Activated CD8-positive, alpha-beta T cell treated with anti-CD3 and anti-CD28 coated beads for 36 hours (primary cell): ENCODE results near the gene TCF4. TPM values are rescaled to one million over a fixed set of nuclear protein-coding genes. Genes with fewer than 3 reads are reported as not detected.

ENCODE experiments used
- ATAC-seq: fragments of 200-7000 bp; cut with Tn5 transposase; one replicate; pipeline ENCODE4 v1.10.0; 2021; ENCODE audit warnings: mild to moderate bottlenecking, moderate library complexity
- CTCF ChIA-PET: fragments of 350-600 bp; sonication (Branson Sonifier 250); formaldehyde crosslinking; loops from one replicate; lab custom pipeline; 2021; ENCODE audit warnings: antibody characterized with exemption; lab: Charles Lee
- POLR2A ChIA-PET: fragments of 350-600 bp; sonication (Branson Sonifier 250); formaldehyde crosslinking; loops from one replicate; lab custom pipeline; 2021; ENCODE audit warnings: antibody characterized with exemption; lab: Charles Lee
- DNase-seq: peaks from one replicate; pipeline ENCODE4 v3.0.0-alpha.2; 2020
- H3K27ac Mint-ChIP-seq: one replicate; pipeline ENCODE4 v1.8.0; 2021; ENCODE audit warnings: mild to moderate bottlenecking, mixed read lengths
- H3K27me3 Mint-ChIP-seq: one replicate; pipeline ENCODE4 v1.8.0; 2021; ENCODE audit warnings: mixed read lengths
- H3K36me3 Mint-ChIP-seq: one replicate; pipeline ENCODE4 v1.8.0; 2021; ENCODE audit warnings: low read depth, mixed read lengths
- H3K4me1 Mint-ChIP-seq: one replicate; pipeline ENCODE4 v1.8.0; 2021; ENCODE audit warnings: low read depth, mixed read lengths
- H3K4me3 Mint-ChIP-seq: one replicate; pipeline ENCODE4 v1.8.0; 2021; ENCODE audit warnings: mild to moderate bottlenecking, moderate library complexity, mixed read lengths
- H3K9me3 Mint-ChIP-seq: one replicate; pipeline ENCODE4 v1.8.0; 2021; ENCODE audit warnings: mixed read lengths
- intact Hi-C: fragments of 100-400 bp; cut with micrococcal nuclease; formaldehyde crosslinking; loops from one replicate; pipeline ENCODE4 v1.10.0; 2022
- total RNA-seq, 2 experiments: library from RNA; stranded (reverse); gene quantifications; one replicate each; pipeline ENCODE4 v1.2.3, GENCODE V29; 2021
- TF ChIP-seq, protein P1 (sequence below): fragments of 200-600 bp; IDR thresholded peaks from one replicate; pipeline ENCODE4 v1.8.0; 2022; ENCODE audit warnings: antibody characterized with exemption, mild to moderate bottlenecking

The TCF4 gene
- total RNA-seq, 2 experiments from 2014 or later: 1.2 to 1.4 TPM

DNA sequence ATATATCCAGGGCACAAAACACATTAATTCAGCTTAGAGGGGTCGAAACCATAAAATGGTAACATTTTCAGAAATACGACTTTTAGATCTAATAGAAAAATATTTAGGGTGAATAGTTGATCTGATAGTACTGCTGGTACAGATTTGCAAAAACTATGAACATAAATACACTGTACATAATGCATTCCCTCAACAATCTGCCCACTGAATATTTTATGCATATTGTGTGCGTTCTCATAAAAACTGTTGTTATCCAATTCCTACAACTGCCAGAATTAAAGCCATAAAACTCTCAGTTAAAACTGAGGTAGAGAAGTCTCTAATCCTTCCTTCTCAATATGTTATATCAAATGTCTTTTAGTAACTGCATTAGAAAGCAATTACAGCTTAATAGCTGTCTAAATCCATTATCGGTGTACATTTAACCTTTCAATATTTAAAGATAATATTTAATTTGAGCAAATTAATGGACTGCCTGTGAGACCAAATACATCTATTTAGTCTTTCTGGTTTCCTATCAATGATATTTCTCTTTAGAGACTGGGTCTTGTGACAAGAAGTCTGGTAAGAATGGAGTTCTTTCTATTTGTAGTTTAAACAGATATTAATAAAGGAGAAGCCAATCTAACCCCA, 32.5 kb downstream of the TCF4 start:
- intact Hi-C loops: no loop called here
- H3K36me3 Mint-ChIP-seq: no peaks in the 10 kb centered on the region
- no peak overlapping the region for H3K27ac Mint-ChIP-seq
- CTCF ChIA-PET: no interaction called here
- H3K9me3 Mint-ChIP-seq: no peaks in the 10 kb centered on the region
- POLR2A ChIA-PET: no interaction called here
- no peaks in the 10 kb centered on the region for H3K27me3 Mint-ChIP-seq
- no peaks in the 10 kb centered on the region for H3K4me1 Mint-ChIP-seq
- DNase-seq: no peak
- TF ChIP-seq, protein P1, sequence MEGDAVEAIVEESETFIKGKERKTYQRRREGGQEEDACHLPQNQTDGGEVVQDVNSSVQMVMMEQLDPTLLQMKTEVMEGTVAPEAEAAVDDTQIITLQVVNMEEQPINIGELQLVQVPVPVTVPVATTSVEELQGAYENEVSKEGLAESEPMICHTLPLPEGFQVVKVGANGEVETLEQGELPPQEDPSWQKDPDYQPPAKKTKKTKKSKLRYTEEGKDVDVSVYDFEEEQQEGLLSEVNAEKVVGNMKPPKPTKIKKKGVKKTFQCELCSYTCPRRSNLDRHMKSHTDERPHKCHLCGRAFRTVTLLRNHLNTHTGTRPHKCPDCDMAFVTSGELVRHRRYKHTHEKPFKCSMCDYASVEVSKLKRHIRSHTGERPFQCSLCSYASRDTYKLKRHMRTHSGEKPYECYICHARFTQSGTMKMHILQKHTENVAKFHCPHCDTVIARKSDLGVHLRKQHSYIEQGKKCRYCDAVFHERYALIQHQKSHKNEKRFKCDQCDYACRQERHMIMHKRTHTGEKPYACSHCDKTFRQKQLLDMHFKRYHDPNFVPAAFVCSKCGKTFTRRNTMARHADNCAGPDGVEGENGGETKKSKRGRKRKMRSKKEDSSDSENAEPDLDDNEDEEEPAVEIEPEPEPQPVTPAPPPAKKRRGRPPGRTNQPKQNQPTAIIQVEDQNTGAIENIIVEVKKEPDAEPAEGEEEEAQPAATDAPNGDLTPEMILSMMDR: no peak
- no peak overlapping the region for H3K4me3 Mint-ChIP-seq
- ATAC-seq: no peak

DNA sequence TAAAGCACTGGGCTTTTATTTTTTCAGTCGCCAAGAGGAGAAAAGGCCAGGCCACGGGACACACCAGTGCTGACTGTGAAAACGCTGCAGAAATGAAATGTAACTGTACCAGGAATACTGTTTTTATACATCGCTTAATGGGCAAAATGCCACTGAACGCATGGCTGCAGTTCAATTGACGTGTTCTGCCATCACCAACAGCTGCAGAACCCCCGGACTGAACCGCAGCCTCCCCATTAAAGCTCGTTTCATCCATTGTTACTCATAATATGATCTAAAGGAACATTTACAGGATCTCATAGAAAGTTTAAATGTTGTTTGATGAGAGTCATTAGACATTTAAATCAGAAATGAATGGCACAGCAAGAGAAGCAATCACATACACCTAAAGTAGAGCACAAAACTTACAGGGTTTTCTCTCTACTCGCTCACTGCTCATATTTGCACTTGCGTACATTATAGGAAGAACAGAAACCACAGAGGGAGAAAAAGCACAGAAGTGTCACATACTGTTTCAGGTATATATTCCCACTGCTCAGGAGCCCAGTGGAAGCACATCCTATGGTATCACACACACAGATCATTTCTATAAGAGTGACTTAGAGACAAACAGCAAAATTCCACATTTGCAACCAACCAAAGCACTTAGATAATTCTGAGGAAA, 35.3 kb downstream of the TCF4 start:
- Mint-ChIP-seq H3K36me3 (no peaks in the 10 kb centered on the region), H3K27me3 (no peaks in the 10 kb centered on the region), H3K4me1 (no peaks in the 10 kb centered on the region), H3K27ac (no peak overlapping the region), H3K4me3 (no peak overlapping the region), H3K9me3 (no peaks in the 10 kb centered on the region)
- TF ChIP-seq, protein P1: no peak
- intact Hi-C loops: no loop called here
- ChIA-PET CTCF (no interaction called here), POLR2A (no interaction called here)
- DNase-seq: no peak
- ATAC-seq: no peak

DNA sequence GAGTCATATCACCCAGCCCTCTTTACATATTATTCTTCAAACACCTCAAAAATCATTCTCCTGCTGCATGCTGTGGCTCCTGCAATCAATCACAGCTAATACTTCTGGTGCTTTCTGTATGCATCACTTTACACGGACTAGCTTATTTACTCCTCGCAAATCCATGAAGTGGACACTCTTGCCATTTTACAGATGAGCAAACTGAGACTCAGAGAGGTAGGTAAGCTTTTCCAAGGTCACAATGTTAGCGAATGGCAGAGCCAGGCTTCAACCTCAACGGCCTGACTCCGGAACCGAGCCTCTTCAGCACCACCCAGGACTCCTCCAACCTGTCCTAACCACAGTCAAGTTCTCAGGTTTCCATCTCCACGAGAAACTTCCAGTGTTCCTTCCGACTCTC, 36.8 kb downstream of the TCF4 start:
- Mint-ChIP-seq H3K27ac (no peak overlapping the region), H3K27me3 (no peaks in the 10 kb centered on the region), H3K9me3 (no peaks in the 10 kb centered on the region), H3K4me3 (no peak overlapping the region), H3K4me1 (no peaks in the 10 kb centered on the region), H3K36me3 (no peaks in the 10 kb centered on the region)
- CTCF ChIA-PET: no interaction called here
- no peak for ATAC-seq
- no peak for DNase-seq
- POLR2A ChIA-PET: no interaction called here
- TF ChIP-seq, protein P1: no peak
- intact Hi-C loops: no loop called here

DNA sequence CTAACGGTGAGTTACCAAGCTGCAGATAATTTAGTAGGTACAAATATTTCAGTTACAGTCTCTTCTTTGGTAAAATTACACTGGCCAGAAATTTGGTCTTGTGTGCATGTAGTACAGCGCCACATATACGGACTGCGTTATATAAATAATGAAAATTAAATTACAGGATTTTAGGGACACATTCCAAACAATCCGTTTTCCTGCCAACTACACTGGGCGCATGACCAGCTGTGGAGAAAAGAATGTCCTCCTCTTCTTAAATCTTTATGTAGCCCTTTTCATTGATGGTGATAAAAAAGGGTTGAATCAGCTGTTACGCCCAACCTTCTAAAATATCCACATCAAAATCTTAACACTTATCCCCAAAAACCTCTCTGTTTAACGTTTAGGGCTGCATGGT, 37.5 kb downstream of the TCF4 start:
- H3K27ac Mint-ChIP-seq: no peak overlapping the region

More for the DNA sequence above, 37.5 kb downstream of the TCF4 start:
- Mint-ChIP-seq H3K9me3 (no peaks in the 10 kb centered on the region), H3K4me1 (no peaks in the 10 kb centered on the region), H3K27me3 (no peaks in the 10 kb centered on the region), H3K36me3 (no peaks in the 10 kb centered on the region), H3K4me3 (no peak overlapping the region)
- intact Hi-C loops: no loop called here
- no peak for DNase-seq
- POLR2A ChIA-PET: no interaction called here
- no peak for ATAC-seq
- TF ChIP-seq, protein P1: no peak
- CTCF ChIA-PET: no interaction called here
